GM19468 (cell line): ENCODE results near the gene MUCL3.
"Not testable (repeated sequence)": the region's sequence is repeated elsewhere in the genome, so short reads cannot be mapped to it uniquely, and the experiment has no call there.

Experiments
- ATAC-seq: cut with Tn5 transposase; IDR thresholded peaks from one replicate; pipeline ENCODE4 v1.9.1; 2021; ENCODE audit warnings: mild to moderate bottlenecking, moderate library complexity, moderate number of reproducible peaks; ENCODE audit not compliant: unreplicated experiment; ENCODE audit errors: extremely low read depth

MUCL3 gene

DNA sequence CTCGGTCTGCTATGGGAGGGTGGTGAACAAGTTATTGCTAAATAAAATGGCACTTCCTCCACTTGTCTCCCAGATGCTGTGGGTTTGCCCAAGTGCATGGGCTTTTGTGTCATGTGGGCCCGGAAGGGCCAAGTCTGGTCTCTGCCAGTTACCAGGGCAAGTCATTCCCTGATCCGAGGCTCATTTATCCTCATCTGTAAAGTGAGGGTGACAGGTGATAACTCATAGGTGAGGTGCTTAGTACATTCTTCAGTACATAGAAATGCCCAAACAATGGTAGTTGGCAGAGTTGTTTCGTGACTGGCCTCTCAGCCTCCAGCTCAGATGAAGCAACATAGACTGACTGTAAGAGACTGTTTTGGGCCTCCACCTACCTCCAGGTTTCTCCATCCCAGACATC lies 2.0 kb upstream of the MUCL3 start:
- ATAC-seq, result no peak

GRCh38 chr6:30939473-30939872 lies 1.3 kb upstream of the MUCL3 start:
- ATAC-seq, result no peak

DNA sequence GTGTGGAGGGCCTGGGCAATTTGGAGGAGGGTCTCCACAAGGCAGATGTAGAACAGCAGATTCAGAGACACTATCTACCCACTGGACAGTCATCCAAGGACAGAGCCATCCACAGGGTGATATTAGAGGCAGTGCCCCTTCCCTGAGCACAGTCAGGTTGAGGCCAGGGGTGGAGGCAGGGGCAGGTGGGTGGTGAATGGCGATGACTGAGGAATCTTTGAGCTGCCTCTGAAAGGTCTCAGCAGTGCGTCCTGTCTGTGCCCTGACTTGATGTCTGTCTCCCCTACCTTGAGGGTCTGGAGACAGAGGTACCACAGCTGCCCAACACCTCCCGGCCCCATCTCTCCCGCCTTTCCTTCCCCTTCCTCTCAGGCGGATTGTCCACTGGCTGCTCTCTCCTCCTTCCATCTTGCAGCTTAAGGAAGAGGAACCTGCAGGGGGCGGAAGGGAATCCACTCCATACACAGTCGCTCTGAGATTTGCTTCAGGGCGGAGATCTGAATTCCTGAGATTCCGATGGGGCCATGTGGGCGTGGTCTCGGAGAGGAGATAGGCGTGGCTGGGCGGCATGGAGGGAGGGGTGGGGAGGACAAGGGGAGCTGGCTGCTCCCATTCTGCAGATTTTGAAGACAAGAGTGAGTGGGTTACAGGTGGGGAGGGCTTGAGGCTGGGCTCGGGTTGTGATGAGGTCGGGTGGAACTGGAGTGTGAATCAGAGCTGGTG lies 1.7 kb downstream of the MUCL3 start:
- no peak for ATAC-seq

DNA sequence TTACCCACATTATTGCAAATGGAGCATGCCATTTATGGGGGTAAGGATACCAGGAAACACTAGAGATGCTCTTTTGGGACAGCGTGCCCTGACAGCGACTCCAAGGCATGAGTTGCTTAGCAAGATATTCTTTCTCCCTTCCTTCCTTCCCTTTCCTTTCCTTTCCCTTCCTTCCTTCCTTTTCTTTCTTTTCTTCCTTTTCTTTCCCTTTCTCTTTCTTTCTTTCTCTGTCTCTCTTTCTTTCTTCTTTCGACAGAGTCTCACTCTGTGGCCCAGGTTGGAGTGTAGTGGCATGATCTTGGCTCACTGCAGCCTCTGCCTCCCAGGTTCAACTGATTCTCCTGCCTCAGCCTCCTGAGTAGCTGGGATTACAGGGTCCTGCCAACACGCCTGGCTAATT lies 3.3 kb downstream of the MUCL3 start:
- no peak for ATAC-seq

DNA sequence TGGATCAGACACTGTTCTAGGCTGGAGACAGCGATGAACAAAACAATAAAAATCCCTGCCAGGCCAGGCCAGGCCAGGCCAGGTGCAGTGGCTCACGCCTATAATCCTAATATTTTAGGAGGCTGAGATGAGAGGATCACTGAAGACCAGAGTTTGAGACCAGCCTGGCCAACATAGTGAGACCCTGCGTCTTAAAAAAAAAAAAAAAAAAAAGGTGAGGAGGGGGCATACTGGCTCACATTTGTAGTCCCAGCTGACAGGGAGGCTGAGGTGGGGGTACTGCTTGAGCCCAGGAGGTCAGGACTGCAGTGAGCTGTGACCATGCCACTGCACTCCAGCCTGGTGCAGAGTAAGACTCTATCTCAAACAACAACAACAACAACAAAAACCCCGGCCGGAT lies 4.5 kb downstream of the MUCL3 start:
- ATAC-seq, result no peak

DNA sequence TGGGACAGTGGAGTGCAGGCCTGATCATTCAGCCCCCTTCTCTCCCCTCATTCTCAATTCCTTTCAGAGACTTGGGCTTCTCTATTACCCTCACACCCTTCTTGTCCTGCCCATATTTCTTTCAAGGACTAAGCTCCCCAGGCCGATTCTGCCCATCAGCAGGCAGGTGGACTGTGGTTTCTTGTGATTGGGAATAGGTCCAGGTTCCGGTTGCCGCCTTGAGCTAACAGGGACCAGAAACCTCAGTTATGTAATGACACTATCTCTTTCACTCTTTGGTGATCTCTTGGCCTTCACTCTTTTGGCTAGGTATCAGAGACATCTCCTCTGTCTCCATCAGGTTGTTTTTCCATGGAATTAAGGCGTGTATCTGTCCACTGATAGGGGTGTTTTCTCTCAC lies 6.5 kb downstream of the MUCL3 start:
- ATAC-seq, result no peak

- no peak for ATAC-seq
These were observed 8.0 kb downstream of the MUCL3 start for GRCh38 chr6:30948811-30949210.

- ATAC-seq, result no peak
These were observed 11.2 kb downstream of the MUCL3 start for GRCh38 chr6:30951907-30952469.

DNA sequence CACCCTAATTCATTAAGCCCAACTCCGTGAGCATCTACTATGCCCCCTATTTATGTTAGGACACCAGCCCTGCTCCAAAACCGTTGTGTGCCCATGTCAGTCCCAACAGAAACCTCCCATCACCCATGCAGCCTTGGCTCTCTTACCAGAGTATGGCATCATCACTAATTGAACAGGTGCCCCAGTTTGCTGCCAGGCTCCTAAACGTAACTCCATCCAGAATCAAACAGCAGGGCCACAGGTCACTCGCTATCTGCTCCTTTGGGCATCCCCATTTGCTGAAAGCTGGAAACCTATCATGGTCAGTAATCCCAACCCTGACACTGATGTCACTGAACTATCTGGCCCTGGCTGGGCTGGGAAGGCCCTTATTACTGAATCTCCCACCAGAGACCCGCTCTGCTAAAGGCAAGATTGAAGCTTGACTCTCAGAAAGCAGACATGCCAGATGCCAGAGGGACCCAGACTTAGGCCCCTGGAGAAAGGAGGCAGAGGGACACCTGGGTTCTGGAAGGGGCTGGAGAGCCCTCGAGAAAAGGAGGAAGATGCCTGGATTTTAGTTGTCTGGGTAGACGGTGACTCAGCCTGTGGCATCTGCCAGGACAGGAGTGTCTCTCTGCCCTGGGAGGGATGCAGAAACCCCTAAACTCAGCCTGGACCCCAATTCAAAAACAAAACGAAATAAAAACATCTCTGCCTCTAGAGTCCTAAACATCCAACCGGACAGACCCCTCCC lies 14.0 kb downstream of the MUCL3 start:
- no peak for ATAC-seq

DNA sequence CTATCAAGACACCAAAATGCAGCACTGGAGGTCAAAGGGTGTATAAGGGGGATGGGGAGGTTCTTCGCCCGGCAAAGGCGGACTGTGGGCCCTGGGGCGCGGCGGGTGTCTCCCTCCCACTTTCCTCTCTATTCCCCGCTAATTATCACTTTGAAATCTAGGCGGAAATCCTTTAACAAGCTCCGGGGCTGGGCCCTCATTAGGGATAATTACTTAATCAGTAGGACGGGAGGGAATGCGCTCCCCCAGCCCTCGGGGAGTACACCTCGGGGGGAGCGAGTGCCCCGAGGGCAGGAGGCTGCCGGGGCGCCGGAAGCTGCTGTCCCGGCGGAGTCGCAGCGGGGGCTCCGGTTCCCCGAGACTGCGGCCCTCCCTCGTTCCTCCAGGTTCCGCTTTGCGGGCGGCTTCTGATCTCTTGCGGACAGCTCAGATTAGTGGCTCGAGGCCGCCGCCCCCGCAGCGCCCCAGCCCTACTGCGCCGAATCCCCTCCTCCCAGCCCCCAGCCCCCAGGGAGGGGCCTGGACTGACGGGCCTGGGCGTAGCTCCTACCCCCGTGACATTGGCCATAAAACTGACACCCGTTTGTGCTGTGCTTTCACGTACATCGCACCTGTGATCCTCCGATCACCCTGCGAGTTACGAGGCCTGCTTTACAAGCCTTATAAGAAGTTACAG lies 14.7 kb downstream of the MUCL3 start:
- peak; percentile 55 for ATAC-seq

GRCh38 chr6:30957716-30958115 lies 16.9 kb downstream of the MUCL3 start:
- no peak for ATAC-seq

DNA sequence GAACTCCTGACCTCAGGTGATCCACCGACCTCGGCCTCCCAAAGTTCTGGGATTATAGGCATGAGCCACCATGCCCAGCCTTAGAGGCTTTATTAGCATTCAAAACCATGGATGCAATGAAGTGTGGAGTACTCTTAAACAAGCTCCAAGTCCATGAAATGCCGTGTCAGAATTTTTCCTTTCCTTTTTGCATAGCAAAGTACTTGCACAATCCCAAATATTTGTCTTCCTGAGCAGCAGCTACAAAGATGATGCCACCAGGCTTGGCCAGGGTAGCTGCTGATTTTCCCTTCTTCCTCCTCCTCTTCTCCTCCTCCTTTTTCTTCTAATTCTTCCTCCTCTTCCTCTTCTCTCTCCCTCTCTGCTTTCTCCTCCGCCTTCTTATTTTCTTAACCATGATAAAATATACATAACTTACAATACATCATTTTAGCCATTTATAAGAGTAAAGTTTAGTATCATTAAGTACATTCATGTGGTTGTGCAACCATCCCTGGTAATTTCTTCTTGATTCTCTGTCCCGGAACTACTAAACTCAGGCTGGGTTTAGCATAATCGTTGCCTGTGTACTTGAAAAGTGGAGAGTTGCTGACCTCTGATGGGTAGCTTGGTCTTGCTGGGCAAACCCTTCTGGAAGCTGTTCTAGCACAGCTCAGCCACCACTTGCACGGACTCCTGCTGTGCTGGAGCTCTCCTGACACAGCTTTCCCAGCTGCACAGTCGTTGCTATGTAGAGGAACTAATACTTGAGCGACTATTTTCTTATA lies 20.3 kb downstream of the MUCL3 start:
- ATAC-seq, result no peak

- ATAC-seq, result no peak
These were observed 21.9 kb downstream of the MUCL3 start for GRCh38 chr6:30962716-30963115.

- ATAC-seq, result no peak
These were observed 22.9 kb downstream of the MUCL3 start for GRCh38 chr6:30963641-30964040.

- no peak for ATAC-seq
These were observed 23.3 kb downstream of the MUCL3 start for GRCh38 chr6:30964075-30964474.

DNA sequence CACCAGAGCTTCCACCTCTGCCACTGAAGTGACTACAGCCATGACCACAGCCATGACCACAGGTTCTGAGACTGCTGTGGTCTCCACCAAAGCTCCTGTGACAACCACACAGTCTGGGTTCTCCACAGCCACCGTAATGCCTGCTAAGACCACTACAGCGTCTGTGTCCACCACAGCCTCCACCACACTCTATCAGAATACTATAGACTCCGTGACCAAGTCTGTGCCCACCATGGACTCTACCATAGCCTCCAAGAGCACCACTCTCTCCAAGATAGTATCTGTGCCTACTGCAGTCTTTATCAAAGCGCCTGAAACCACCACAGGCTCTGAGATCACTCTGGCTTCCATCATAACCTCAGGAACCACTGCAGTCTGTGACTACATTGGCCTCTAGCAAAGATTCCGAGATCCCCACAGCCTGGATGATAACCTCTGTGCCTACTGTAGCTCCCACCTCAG lies 24.4 kb downstream of the MUCL3 start:
- ATAC-seq, result no peak

DNA sequence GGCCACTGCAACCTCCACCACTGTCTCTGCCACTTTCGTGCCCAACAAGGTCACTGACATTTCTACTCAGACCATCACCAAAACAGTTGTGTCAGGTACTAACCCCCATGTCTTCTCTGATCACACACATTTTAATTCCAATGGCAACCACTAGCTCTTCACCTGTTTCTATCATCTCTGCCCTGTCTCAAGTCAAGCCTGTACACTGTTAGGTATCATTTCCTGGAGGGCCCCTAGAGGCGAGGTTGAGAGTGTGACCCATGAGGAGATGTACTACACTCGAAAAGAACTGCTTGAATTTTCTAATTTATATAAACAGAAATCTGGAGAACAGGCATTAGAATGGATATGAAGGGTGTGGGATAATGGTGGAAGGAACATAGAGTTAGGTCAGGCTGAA lies 25.4 kb downstream of the MUCL3 start:
- ATAC-seq, result no peak

GRCh38 chr6:30969171-30969570 lies 28.4 kb downstream of the MUCL3 start:
- not testable (repeated sequence) for ATAC-seq

DNA sequence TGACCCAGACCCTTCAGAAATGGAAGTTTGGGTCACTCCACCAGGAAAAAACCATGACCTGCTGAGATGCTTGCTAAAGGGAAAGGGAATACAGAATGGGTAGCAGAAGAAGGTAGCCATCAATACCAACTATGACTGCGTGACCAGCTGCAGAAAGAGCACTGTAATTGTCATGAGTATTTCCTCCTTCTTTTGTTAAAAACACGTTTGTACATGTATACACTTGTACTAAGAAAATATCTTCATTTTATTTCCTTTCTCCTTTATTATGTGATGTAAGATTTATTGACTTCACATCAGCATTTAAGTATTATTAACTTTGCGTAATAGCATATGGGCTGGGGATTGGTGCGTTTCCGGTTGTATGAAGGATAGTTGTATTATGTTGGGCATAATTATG lies 30.2 kb downstream of the MUCL3 start:
- no peak for ATAC-seq

GRCh38 chr6:30972816-30973215 lies 32.0 kb downstream of the MUCL3 start:
- no peak for ATAC-seq
